CD4-positive, alpha-beta T cell treated with Interleukin-2 at 100 ng/mL for 4 hours (primary cell): Measurements from ENCODE around the gene SLC9A3.
"Not testable (repeated sequence)": the region's sequence is repeated elsewhere in the genome, so short reads cannot be mapped to it uniquely, and the experiment has no call there.

Experiments used
- DNase-seq: peaks from one replicate; pipeline ENCODE4 v3.0.0-alpha.2; 2020; ENCODE audit warnings: low spot score

SLC9A3 gene

GRCh38 chr5:524973-525761 lies 918 bp upstream of the SLC9A3 start:
- DNase-seq = no peak

- no peak for DNase-seq
These were observed 617 bp downstream of the SLC9A3 start for GRCh38 chr5:523441-524222.

GRCh38 chr5:522899-523440 lies 1.3 kb downstream of the SLC9A3 start:
- no peak for DNase-seq

- DNase-seq = no peak
These were observed 2.1 kb downstream of the SLC9A3 start for GRCh38 chr5:522116-522515.

- no peak for DNase-seq
These were observed 2.6 kb downstream of the SLC9A3 start for GRCh38 chr5:521680-522079.

GRCh38 chr5:520850-521226 lies 3.4 kb downstream of the SLC9A3 start:
- DNase-seq = no peak

- DNase-seq = no peak
These were observed 3.9 kb downstream of the SLC9A3 start for GRCh38 chr5:520196-520849.

GRCh38 chr5:518721-519120 lies 5.5 kb downstream of the SLC9A3 start:
- no peak for DNase-seq

GRCh38 chr5:517535-518100 lies 6.6 kb downstream of the SLC9A3 start:
- DNase-seq = no peak

GRCh38 chr5:516980-517379 lies 7.3 kb downstream of the SLC9A3 start:
- no peak for DNase-seq

- no peak for DNase-seq
These were observed 7.8 kb downstream of the SLC9A3 start for GRCh38 chr5:516338-516925.

- DNase-seq = no peak
These were observed 8.9 kb downstream of the SLC9A3 start for GRCh38 chr5:515273-515836.

- no peak for DNase-seq
These were observed 9.6 kb downstream of the SLC9A3 start for GRCh38 chr5:514673-515072.

GRCh38 chr5:514101-514485 lies 10.2 kb downstream of the SLC9A3 start:
- DNase-seq = no peak

GRCh38 chr5:513216-514100 lies 10.8 kb downstream of the SLC9A3 start:
- no peak for DNase-seq

GRCh38 chr5:511476-511875 lies 12.8 kb downstream of the SLC9A3 start:
- no peak for DNase-seq

GRCh38 chr5:510521-510920 lies 13.7 kb downstream of the SLC9A3 start:
- DNase-seq = no peak

- DNase-seq = no peak
These were observed 14.6 kb downstream of the SLC9A3 start for GRCh38 chr5:509611-510185.

- not testable (repeated sequence) for DNase-seq
These were observed 16.2 kb downstream of the SLC9A3 start for GRCh38 chr5:507986-508575.
